ENCODE results near the gene ABLIM1. TPM values are rescaled to one million over a fixed set of nuclear protein-coding genes. Genes with fewer than 3 reads are reported as not detected.
A peak's percentile ranks its signal among the peaks of the same experiment; 100 is the strongest.

Gene ABLIM1
- total and polyA plus RNA-seq, 2 of the 13 experiments (the other 11 are each of a cell fraction or from before 2014, with no cell fraction given): 59.4 to 92.7 TPM

DNA sequence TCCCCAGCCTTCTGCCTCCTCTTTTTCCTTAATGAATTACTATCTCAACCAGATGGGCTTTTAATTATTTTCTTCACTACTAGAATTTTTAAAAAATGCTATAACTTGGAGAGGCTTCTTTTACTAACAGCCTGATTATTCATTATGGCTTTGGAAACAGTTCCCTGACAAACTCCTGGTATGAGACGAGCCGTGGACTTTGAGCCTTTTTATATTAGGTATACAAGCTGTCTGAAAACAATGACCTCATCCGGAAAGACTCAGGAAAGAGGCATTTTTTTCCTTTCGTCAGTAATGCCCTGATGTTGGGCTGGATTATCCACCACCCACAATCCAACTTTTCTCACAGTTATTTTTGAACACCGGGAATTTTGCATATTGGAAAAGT lies 26.7 kb upstream of the ABLIM1 start (continued):
- TF ChIP-seq HDAC2 (CRISPR knock-in tag; IDR thresholded peaks at IDR 0.05): peak; percentile 50; the same call in 1 of the 2 replicates
- TF ChIP-seq RFX3 (CRISPR knock-in tag; IDR thresholded peaks at IDR 0.05): no peak
- peak; percentile 83 for TF ChIP-seq ATF3 (CRISPR knock-in tag; IDR thresholded peaks at IDR 0.05)
- TF ChIP-seq ETS1 (CRISPR knock-in tag; IDR thresholded peaks at IDR 0.05): no peak
- 0 out of 2 replicates have a peak, but pooled peaks have one; percentile 23 for TF ChIP-seq CREB1 (IDR thresholded peaks at IDR 0.05)
- peak; percentile 62; the same call in 1 of the 2 replicates for TF ChIP-seq CREB1 (CRISPR knock-in tag; IDR thresholded peaks at IDR 0.05)
- peak; percentile 58; the same call in 1 of the 2 replicates for TF ChIP-seq ETV5 (CRISPR knock-in tag; IDR thresholded peaks at IDR 0.05; ENCODE audit: borderline replicate concordance)
- peak in 1 of 2 experiments; percentile 28; a peak in 1 of 4 replicates for TF ChIP-seq REST (IDR thresholded peaks at IDR 0.05; ENCODE audit: borderline replicate concordance in 1 of 2, low read depth in 1 of 2, low read length in 2 of 2)
- TF ChIP-seq GABPA (IDR thresholded peaks at IDR 0.05; ENCODE audit: low read depth, low read length): no peak
- TF ChIP-seq GABPA (CRISPR knock-in tag; IDR thresholded peaks at IDR 0.05; ENCODE audit: low read depth): 0 out of 2 replicates have a peak, but pooled peaks have one; percentile 37
- peak; percentile 31; the same call in 1 of the 2 replicates for TF ChIP-seq ELF1 (CRISPR knock-in tag; IDR thresholded peaks at IDR 0.05)
- 0 out of 2 replicates have a peak, but pooled peaks have one; percentile 17 for TF ChIP-seq ARNTL (CRISPR knock-in tag; IDR thresholded peaks at IDR 0.05)
- TF ChIP-seq, protein P1, sequence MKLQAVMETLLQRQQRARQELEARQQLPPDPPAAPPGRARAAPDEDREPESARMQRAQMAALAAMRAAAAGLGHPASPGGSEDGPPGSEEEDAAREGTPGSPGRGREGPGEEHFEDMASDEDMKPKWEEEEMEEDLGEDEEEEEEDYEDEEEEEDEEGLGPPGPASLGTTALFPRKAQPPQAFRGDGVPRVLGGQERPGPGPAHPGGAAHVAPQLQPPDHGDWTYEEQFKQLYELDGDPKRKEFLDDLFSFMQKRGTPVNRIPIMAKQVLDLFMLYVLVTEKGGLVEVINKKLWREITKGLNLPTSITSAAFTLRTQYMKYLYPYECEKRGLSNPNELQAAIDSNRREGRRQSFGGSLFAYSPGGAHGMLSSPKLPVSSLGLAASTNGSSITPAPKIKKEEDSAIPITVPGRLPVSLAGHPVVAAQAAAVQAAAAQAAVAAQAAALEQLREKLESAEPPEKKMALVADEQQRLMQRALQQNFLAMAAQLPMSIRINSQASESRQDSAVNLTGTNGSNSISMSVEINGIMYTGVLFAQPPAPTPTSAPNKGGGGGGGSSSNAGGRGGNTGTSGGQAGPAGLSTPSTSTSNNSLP (IDR thresholded peaks at IDR 0.05; ENCODE audit: low read depth, low read length): peak; percentile 87
- TF ChIP-seq ZEB1 (IDR thresholded peaks at IDR 0.05; ENCODE audit: insufficient replicate concordance, low read depth): no peak
- TF ChIP-seq ZNF18 (CRISPR knock-in tag; IDR thresholded peaks at IDR 0.05; ENCODE audit: insufficient replicate concordance): no peak
- TF ChIP-seq, protein P2, sequence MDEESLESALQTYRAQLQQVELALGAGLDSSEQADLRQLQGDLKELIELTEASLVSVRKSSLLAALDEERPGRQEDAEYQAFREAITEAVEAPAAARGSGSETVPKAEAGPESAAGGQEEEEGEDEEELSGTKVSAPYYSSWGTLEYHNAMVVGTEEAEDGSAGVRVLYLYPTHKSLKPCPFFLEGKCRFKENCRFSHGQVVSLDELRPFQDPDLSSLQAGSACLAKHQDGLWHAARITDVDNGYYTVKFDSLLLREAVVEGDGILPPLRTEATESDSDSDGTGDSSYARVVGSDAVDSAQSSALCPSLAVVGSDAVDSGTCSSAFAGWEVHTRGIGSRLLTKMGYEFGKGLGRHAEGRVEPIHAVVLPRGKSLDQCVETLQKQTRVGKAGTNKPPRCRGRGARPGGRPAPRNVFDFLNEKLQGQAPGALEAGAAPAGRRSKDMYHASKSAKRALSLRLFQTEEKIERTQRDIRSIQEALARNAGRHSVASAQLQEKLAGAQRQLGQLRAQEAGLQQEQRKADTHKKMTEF (CRISPR knock-in tag; IDR thresholded peaks at IDR 0.05): peak; percentile 55
- TF ChIP-seq EP300 (IDR thresholded peaks at IDR 0.05; ENCODE audit: low read depth in 2 of 2, low read length in 2 of 2): peak in 1 of 2 experiments; percentile 55; a peak in 1 of 4 replicates
- no peak for TF ChIP-seq EP300 (CRISPR knock-in tag; IDR thresholded peaks at IDR 0.05; ENCODE audit: borderline replicate concordance)
- TF ChIP-seq IRF2 (CRISPR knock-in tag; IDR thresholded peaks at IDR 0.05): peak; percentile 24; the same call in 1 of the 2 replicates
- TF ChIP-seq KLF16 (CRISPR knock-in tag; IDR thresholded peaks at IDR 0.05): no peak; a peak in 1 of 4 replicates

Data from HepG2 (cell line).